Panc1 (cell line): ENCODE results near the gene CDADC1.

Source experiments
- SIN3A ChIP-seq: IDR thresholded peaks from 2 replicates; pipeline ENCODE4 v1.6.1; 2012; ENCODE audit warnings: low read depth, mild to moderate bottlenecking, low read length, moderate library complexity, borderline replicate concordance; ENCODE audit not compliant: insufficient read depth
- TF ChIP-seq, protein P1 (sequence below): fragments of 450-650 bp; IDR thresholded peaks from 2 replicates; pipeline ENCODE4 v1.5.1; 2017; ENCODE audit warnings: mild to moderate bottlenecking
- TF ChIP-seq, protein P2 (sequence below), 2 experiments: IDR thresholded peaks; 2 replicates each; pipeline ENCODE4 v1.6.1; 2011 to 2012; ENCODE audit warnings: low read depth in 2 of 2, control low read depth in 1 of 2, low read length in 1 of 2, mild to moderate bottlenecking in 1 of 2, moderate library complexity in 1 of 2; ENCODE audit not compliant: insufficient read depth in 1 of 2

DNA sequence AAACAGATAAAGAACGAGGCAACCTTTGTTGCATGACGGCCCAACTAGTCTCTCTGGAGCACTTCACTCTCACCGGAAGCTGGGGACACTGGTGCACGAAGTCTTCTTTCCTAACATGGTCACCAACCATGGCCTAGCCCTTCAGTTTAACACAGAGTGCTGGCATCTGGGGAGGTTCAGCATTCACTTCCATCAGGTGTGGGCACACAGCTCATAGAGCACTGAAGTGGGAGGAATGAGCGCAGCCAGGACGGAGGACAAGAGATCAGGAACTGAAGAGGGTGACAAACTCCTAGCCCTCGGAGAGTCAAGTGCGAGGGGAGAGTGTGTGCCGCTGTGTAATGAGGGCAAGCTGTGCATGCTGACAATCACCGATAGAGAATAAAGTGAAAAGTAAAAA is 92.4 kb downstream of the CDADC1 start:
- TF ChIP-seq, protein P1, sequence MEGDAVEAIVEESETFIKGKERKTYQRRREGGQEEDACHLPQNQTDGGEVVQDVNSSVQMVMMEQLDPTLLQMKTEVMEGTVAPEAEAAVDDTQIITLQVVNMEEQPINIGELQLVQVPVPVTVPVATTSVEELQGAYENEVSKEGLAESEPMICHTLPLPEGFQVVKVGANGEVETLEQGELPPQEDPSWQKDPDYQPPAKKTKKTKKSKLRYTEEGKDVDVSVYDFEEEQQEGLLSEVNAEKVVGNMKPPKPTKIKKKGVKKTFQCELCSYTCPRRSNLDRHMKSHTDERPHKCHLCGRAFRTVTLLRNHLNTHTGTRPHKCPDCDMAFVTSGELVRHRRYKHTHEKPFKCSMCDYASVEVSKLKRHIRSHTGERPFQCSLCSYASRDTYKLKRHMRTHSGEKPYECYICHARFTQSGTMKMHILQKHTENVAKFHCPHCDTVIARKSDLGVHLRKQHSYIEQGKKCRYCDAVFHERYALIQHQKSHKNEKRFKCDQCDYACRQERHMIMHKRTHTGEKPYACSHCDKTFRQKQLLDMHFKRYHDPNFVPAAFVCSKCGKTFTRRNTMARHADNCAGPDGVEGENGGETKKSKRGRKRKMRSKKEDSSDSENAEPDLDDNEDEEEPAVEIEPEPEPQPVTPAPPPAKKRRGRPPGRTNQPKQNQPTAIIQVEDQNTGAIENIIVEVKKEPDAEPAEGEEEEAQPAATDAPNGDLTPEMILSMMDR = no peak
- TF ChIP-seq SIN3A = no peak
- TF ChIP-seq, protein P2, sequence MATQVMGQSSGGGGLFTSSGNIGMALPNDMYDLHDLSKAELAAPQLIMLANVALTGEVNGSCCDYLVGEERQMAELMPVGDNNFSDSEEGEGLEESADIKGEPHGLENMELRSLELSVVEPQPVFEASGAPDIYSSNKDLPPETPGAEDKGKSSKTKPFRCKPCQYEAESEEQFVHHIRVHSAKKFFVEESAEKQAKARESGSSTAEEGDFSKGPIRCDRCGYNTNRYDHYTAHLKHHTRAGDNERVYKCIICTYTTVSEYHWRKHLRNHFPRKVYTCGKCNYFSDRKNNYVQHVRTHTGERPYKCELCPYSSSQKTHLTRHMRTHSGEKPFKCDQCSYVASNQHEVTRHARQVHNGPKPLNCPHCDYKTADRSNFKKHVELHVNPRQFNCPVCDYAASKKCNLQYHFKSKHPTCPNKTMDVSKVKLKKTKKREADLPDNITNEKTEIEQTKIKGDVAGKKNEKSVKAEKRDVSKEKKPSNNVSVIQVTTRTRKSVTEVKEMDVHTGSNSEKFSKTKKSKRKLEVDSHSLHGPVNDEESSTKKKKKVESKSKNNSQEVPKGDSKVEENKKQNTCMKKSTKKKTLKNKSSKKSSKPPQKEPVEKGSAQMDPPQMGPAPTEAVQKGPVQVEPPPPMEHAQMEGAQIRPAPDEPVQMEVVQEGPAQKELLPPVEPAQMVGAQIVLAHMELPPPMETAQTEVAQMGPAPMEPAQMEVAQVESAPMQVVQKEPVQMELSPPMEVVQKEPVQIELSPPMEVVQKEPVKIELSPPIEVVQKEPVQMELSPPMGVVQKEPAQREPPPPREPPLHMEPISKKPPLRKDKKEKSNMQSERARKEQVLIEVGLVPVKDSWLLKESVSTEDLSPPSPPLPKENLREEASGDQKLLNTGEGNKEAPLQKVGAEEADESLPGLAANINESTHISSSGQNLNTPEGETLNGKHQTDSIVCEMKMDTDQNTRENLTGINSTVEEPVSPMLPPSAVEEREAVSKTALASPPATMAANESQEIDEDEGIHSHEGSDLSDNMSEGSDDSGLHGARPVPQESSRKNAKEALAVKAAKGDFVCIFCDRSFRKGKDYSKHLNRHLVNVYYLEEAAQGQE (IDR thresholded peaks at IDR 0.05; ENCODE audit: insufficient read depth in 1 of 2, low read depth in 2 of 2, low read length in 1 of 2) = no peak
